HG03045 (cell line): ENCODE measurements around the gene EML2.
"Not testable (repeated sequence)": the region's sequence is repeated elsewhere in the genome, so short reads cannot be mapped to it uniquely, and the experiment has no call there.

Experiments
- ATAC-seq: cut with Tn5 transposase; IDR thresholded peaks from one replicate; pipeline ENCODE4 v1.9.1; 2021; ENCODE audit warnings: mild to moderate bottlenecking, moderate library complexity; ENCODE audit not compliant: unreplicated experiment

The EML2 gene

GRCh38 chr19:45638930-45639729, at the start of gene EML2:
Gene EML2 (minus strand): TSS chr19:45639397. CDS start chr19:45639376, 21 bp downstream.
- no peak for ATAC-seq

DNA sequence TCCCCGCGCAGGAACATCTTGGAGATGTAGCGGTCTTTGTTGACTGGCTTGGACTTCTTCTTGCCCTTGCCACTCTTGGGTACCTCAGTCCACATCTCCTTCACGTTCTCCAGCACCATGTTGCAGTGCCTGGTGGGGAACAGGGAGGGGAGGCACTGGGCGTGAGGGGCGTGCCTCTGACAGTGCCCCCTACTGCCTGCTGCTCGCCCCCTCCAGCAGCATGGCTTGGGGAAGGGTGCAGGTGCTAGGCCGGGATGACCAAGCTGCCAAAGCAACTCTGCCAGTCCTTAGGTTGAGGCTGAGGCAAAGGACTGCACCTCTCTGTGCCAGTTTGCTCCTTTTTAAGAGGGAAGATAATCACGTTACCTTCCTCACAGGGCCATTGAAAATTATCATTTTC, 48.4 kb upstream of the EML2 start:
- no peak for ATAC-seq

DNA sequence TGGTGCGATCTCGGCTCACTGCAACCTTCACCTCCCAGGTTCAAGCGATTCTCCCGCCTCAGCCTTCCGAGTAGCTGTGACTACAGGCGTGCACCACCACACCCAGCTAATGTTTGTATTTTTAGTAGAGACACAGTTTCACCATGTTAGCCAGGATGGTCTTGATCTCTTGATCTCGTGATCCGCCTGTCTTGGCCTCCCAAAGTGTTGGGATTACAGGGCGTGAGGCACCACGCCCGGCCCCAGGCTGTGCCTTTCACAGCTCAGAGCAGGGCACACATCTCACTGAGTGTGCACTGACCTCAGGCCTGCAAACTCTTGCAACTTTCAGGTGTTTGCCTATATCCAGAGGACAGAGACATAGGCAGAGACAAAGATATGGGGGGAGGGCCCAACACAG, 45.8 kb upstream of the EML2 start:
- ATAC-seq = not testable (repeated sequence)

- no peak for ATAC-seq
Observed at GRCh38 chr19:45682908-45683307, 43.7 kb upstream of the EML2 start.

DNA sequence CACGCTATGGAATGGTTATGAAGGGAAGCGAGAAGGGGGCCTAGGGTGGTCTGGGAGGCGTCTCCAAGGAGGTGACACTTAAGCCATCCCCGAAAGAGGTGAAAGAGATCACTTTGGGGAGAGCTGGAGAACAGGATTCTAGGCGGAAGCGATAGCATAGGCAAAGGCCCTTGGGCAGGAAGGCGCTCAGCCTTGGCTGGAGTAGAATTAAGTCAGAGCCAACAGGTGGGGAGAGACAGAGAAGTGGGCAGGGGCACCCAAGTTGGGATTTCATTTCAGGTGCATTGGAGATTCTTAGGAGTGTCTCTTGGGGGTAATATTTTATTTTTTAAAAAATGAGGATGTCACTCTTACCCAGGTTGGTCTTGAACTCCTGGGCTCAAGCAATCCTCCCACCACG, 42.9 kb upstream of the EML2 start:
- no peak for ATAC-seq

- ATAC-seq = peak; percentile 59
Observed at GRCh38 chr19:45681391-45682015, 42.3 kb upstream of the EML2 start.

DNA sequence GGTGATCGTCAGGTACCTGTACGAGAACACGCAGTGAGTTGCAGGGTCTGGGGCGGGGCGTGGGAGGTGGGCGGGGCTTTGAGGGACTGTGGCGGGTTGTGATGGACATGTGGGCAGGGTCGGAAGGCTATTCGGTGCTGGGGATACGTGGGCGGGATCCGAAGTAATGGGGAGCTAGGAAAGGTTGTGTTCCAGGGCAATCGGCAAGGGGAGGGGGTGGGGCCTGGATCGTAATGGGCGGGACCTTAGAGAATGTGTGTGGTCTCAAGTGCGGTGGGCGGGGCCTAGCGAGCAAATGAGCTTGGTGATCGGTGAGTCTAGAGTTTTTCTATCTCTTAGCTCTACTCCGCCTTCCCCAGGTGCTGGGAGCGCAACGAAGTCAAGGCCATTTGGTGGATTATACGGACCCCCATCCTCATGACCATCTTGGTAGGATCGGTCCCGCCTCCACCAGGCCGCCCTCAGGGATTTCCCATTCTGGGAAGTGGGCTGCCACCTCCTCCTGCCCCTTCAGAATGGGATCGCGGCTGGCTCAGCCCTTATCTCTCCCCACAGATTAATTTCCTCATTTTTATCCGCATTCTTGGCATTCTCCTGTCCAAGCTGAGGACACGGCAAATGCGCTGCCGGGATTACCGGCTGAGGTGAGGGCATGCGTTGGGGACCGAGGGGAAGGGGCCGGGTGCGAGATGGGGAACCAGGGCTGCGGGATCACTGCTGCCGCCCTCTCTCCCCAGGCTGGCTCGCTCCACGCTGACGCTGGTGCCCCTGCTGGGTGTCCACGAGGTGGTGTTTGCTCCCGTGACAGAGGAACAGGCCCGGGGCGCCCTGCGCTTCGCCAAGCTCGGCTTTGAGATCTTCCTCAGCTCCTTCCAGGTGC, 38.4 kb upstream of the EML2 start:
- ATAC-seq = peak; percentile 44

DNA sequence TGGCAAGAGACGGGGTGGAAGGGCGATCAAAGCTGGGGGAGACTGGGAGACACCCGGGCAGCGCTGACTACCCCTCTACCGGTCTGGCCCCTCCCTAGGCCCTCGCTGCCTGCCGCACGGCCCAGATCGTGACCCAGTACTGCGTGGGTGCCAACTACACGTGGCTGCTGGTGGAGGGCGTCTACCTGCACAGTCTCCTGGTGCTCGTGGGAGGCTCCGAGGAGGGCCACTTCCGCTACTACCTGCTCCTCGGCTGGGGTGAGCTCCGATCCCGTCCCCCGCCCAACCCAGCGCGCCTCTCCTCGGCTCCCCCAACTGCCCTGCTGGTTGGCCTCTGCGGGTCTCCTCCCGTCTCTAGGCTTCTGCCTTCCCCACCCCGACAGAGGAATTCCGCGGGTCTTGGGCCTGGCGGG, 37.7 kb upstream of the EML2 start:
- ATAC-seq = peak; percentile 5

- ATAC-seq = no peak
Observed at GRCh38 chr19:45674946-45675345, 35.7 kb upstream of the EML2 start.

DNA sequence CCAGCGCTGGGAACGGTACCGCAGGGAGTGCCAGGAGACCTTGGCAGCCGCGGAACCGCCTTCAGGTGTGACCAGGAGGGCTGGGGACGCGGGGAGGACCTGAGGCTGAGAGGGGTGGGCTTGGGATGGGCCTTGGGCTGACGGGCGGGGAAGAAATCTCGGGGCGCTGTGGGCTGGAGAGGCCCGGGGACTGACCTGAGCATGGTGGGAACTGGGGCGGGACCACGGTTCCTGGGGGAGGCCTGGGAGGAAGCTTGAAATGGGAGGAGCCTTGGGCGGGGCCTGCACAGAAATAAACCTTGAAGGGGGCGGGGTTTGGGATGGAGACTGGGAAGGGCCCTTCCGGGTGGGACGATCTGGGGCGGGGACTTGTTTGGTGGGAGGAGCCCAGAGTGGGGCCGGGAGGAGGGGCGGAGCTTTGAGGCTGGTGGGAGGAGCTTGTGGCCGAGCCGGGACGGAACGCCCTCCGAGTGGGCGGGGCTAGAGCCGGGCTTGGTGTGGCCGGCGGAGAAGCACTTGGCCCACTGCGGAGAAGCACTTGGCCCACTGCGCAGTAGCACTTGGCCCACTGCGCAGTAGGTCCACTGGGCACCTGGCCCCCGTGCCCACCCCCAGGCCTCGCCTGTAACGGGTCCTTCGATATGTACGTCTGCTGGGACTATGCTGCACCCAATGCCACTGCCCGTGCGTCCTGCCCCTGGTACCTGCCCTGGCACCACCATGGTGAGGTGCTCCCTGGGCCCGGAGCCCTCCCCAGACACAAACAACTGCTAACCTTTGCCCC, 31.7 kb upstream of the EML2 start:
- peak; percentile 51 for ATAC-seq

DNA sequence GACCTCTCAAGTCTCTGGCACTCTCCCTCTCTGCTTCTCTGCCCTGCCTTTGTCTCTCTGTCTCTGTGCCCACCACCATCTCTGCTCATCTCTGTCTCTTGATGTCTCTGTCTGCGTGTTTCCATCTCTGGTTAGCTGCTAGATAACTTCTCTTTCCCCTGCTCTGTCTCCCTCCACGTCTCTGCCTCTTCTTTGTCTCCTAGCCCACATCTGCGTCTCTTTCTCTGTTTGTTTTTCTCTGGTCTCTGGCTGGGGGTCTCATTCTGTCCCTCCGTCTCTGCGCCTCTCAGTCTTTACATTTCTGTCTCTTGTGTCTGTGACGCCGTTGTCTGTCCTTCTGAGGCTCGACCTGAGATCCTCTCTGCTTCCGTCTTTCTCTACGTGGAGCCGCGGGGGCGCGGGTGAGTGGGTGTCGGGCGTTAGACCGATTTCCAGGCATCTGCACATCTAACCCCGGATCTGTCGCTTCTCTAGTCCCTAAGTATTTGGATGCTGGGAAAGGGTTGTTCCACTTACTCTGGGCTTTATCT, 29.2 kb upstream of the EML2 start:
- no peak for ATAC-seq

- no peak for ATAC-seq
Observed at GRCh38 chr19:45667620-45668341, 28.6 kb upstream of the EML2 start, which contains the start of gene GIPR. Gene GIPR (plus strand): TSS chr19:45668221. CDS start chr19:45669521, 1,300 bp downstream.

- no peak for ATAC-seq
Observed at GRCh38 chr19:45664575-45664974, 25.4 kb upstream of the EML2 start.

DNA sequence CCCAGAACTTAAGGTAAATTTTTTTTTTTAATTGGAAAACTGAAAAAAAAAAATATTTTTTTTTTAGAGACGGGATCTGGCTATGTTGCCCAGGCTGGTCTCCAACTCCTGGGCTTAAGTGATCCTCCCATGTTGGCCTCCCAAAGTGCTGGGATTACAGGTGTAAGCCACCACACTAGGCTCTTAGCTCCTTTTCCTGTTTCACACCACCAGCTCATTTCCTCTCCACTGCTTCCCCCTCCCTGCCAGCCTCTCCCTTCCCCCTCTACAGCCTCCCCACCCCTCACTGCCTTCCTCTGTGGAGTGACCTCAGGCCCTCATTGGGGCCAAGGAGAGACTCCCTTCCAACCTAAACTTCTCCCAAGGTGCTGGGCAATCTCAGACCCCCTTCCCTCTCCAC, 24.6 kb upstream of the EML2 start:
- no peak for ATAC-seq

DNA sequence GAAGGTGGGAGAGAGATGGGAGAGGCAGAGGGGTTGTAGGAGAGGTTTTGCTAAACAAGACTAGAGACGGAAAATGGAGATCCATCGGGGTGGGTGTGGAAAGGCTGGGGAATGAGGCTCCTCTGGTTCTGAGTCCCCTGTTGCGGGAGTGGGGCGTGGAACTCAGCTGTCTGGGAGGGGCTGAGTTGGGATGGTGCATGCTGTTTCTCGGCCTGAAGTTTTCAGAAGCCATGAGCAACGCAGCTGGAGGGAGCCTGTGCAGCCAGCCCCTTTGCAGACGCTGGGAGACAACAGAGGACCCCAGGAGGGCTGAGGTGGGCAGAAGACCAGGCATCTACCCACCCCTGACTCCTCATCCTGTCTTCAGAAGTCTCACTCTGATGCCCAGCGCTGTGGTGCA, 21.4 kb upstream of the EML2 start:
- ATAC-seq = no peak

DNA sequence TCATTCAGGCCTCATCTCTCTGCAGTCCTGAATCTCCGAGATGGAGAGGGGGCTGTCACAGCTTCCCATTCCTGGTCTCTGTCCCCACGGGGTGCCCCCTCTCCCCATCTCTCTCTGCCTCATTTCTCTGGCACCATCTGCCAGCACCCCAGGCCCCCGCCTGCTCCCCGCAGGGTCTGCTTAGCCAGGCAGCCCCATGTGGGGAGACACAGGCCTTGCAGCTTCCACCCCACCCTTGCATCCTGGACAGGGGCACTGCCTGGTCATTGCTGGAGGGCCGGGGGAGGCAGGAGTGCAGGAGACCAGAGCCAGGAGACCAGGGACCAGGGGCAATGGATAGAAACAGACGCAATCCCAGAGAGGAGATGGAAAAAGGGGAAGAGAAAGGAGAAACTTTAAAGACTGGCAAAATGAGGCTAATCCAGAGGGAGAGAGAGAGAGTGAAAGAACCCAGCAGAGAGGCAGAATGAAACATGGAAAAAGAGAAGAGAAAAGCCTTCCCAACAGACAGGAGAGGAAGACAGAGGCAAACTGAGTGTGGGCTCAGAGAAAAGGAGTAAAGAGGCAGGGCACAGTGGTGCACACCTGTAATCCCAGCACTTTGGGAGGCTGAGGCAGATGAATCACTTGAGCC, 20.0 kb upstream of the EML2 start:
- no peak for ATAC-seq

- ATAC-seq = no peak
Observed at GRCh38 chr19:45657520-45658167, 18.4 kb upstream of the EML2 start.

GRCh38 chr19:45655073-45655472, 15.9 kb upstream of the EML2 start:
- no peak for ATAC-seq

DNA sequence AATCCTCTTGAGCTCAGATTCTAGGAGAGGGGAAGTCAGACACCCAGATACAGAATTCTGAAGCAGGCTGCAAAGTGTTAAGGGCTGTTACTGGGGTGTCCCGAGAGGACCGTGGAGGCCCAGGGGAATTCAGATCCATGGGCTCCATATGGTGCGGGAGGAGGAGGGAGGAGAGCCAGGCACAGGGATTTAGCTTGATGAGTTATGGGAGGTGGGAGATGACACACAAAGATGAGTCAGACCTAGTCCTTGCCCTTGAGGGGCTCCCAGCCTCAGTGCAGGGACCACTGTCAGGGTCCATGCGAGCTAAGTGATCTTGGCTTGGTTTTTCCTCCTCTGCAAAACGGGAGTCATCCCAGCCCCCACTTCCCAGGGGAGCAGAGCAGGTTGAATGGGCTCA, 14.4 kb upstream of the EML2 start:
- no peak for ATAC-seq
